Right forelimb (tissue), 1 donor: ENCODE results near the gene SLFN5.
"Not testable (repeated sequence)": the region's sequence is repeated elsewhere in the genome, so short reads cannot be mapped to it uniquely, and the experiment has no call there.

Experiments
- DNase-seq: peaks from one replicate; pipeline ENCODE4 v3.0.0-alpha.2; 2018

Gene SLFN5

DNA sequence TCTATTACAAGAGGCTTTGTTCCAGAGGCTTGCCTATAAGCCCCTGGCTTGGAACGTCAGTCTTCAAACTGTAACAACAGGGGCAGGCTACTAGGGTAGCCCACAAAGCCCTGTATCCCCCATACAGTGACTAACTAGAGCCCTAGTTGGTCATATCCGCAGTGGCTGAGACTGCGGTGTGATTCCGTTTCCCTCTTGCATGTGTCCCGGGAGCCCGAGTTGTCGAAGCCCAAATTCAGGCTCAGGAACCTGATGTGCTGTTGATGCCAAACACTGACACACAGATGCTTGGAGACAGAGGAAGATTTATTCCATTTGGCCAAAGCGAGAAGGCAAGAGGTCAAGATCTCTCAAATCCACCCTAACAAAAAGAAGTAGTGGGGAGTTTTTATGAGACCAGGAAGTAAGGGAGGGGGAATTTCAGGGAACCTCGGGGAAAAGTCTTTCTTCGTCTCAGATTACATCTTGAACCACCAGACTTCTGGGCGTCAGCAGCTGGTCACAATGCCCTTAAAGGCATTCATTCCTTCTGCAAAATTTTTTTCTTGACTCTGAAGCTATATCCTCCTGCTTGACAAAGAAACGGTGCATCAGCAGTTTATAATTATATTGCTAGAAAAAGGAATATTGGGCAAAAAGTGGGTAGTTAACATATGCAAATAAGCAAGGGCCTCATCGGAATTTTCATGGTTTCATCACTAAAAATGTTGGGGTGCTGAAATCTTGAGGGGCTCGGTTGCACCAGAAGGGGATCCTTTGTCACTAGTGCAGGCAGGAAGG, 879 bp downstream of the SLFN5 start:
- no peak for DNase-seq

- peak; percentile 55 for DNase-seq
Measured at GRCh38 chr17:35244341-35245195, 1.7 kb downstream of the SLFN5 start.

GRCh38 chr17:35245196-35245486, 2.3 kb downstream of the SLFN5 start:
- no peak for DNase-seq

GRCh38 chr17:35252651-35253050, 9.8 kb downstream of the SLFN5 start:
- DNase-seq, result no peak

GRCh38 chr17:35254107-35254773, 11.4 kb downstream of the SLFN5 start:
- DNase-seq, result no peak

- DNase-seq, result no peak
Measured at GRCh38 chr17:35255316-35255715, 12.4 kb downstream of the SLFN5 start.

DNA sequence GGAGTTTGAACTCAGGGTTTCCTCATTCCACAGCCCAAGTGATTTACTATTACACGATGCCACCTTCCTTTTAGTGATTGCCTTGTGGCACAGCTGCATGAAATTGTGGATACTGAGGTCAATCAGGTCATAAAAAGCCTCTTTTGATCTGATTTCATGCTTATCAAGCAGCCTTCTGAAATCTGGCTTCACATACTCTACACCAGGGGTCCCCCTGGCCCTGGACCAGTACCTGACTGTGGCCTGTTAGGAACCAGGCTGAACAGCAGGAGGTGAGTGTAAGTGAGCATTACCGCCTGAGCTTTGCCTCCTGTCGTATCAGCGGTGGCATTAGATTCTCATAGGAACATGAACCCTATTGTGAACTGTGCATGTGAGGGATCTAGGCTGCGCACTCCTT, 13.8 kb downstream of the SLFN5 start:
- DNase-seq, result no peak

- DNase-seq, result no peak
Measured at GRCh38 chr17:35257208-35257659, 14.4 kb downstream of the SLFN5 start.

- no peak for DNase-seq
Measured at GRCh38 chr17:35259001-35259400, 16.1 kb downstream of the SLFN5 start.

DNA sequence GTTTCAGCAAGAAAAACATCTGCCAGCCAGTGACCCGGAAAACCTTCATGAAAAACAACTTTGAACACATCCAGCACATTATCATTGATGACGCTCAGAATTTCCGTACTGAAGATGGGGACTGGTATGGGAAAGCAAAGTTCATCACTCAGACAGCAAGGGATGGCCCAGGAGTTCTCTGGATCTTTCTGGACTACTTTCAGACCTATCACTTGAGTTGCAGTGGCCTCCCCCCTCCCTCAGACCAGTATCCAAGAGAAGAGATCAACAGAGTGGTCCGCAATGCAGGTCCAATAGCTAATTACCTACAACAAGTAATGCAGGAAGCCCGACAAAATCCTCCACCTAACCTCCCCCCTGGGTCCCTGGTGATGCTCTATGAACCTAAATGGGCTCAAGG, 22.2 kb downstream of the SLFN5 start:
- no peak for DNase-seq

GRCh38 chr17:35265566-35266141, 22.8 kb downstream of the SLFN5 start:
- DNase-seq, result no peak

- DNase-seq, result not testable (repeated sequence)
Measured at GRCh38 chr17:35274167-35275066, 31.5 kb downstream of the SLFN5 start.

DNA sequence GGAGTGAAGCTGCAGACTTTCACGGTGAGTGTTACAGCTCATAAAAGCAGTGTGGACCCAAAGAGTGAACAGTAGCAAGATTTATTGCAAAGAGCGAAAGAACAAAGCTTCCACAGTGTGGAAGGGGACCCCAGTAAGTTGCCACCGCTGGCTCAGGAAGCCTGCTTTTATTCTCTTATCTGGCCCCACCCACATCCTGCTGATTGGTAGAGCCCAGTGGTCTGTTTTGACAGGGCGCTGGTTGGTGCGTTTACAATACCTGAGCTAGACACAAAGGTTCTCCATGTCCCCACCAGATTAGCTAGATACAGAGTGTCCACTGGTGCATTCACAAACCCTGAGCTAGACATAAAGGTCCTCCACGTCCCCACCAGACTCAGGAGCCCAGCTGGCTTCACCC, 35.6 kb downstream of the SLFN5 start:
- not testable (repeated sequence) for DNase-seq

GRCh38 chr17:35278876-35279275, 36.0 kb downstream of the SLFN5 start:
- not testable (repeated sequence) for DNase-seq

GRCh38 chr17:35283767-35284166, 40.9 kb downstream of the SLFN5 start:
- no peak for DNase-seq

DNA sequence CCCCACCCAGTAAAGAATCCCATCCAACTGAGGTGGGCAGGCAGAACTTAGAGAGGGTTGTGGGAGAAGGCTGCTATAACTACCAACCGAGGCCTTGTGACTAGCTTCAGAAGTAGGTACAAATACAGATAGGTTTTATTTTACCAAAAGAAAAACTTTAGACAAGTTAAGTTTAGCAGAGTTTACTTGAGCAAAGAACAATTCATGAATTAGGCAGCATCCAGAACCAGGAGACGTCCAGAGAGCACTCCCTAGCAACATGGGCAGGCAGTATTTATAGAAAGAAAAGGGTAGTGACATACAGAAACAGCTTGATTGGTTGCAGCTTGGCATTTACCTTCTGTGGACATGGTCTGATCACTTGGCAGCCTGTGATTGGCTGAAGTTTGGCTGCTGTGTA, 42.1 kb downstream of the SLFN5 start:
- DNase-seq, result no peak

DNA sequence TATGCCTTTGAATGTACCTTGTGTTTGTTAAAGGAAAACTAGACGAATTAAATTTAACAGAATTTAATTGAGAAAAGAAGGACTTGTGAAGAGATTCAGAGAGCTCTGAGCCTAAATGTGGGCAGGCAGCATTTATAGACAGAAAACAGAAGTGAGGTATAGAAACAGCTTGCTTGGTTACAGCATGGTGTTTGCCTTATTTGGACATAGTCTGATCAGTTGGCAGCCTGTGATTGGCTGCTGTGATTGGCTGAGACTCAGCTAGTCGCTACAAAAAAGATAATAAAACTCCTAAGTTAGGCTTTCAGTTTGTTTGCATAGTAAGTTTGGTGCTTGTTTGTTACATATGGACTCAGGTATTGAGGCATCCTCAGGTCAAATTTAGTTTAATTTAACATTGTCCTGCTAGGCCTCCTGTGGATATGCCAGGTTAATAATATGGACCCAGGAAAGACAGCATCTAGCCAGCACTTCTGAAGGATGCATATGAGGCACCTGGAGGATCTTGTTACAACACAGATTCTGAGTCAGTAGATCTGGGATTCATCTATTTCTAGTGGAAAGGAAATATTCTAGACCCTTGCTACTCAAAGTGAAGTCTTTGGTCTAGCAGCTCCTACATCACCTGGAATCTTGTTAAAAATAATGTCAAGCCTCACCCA, 43.4 kb downstream of the SLFN5 start:
- DNase-seq, result no peak

- no peak for DNase-seq
Measured at GRCh38 chr17:35287286-35287811, 44.5 kb downstream of the SLFN5 start.

DNA sequence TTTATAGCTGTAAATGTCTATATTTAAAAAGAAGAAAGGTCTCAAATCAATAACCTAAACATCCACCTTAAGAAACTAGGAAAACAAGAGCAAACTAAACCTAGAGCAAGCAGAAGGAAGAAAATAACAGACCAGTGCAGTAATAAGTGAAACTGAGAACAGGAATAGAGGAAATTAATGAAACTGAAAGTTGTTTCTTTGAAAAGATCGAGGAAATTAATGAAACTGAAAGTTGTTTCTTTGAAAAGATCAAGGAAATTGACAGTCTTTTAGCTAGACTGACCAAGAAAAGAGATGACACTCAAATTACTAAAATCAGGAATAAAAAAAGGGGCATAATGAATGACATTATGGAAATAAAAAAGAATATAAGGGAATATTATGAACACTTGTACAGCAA, 46.4 kb downstream of the SLFN5 start:
- no peak for DNase-seq

- no peak for DNase-seq
Measured at GRCh38 chr17:35291802-35292201, 48.9 kb downstream of the SLFN5 start.

DNA sequence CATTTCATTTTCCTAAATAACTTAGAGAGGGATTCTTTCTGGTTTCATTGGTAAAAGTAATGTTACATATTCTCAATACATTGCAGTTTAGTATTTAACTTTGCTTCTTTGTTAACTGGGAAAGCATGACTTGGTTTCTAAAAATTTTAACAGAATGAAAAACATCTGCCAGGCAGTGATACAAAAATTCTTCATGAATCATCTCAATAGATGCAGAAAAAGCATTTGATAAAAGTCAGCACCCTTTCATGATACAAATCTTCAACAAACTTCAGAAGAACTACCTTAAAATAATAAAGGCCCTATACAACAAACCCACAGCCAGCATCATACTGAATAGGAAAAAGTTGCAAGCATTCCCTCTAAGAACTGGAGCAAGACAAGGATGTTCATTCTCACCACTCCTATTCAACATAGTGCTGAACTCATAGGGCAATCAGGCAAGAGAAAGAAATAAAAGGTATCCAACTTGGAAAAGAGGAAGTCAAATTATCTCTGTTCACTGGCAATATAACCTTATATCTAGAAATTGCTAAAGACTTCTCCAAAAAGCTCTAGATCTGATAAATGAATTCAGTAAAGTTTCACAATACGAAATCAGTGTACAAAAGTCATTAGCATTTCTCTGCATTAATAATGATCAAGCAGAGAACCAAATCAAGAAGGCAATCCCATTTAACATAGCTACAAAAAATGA, 50.4 kb downstream of the SLFN5 start:
- no peak for DNase-seq
